ENCODE results near the gene CIB2.

Gene CIB2

GRCh38 chr15:78110916-78111475 is 20.2 kb downstream of the CIB2 start:
- in situ Hi-C loops (cut with HindIII; ENCODE audit: low sequenced_read_pairs): no loop called here

- in situ Hi-C loops (cut with HindIII; ENCODE audit: low sequenced_read_pairs): no loop called here
Measured at GRCh38 chr15:78110096-78110495, 21.1 kb downstream of the CIB2 start.

GRCh38 chr15:78109156-78109555 is 22.1 kb downstream of the CIB2 start:
- in situ Hi-C loops (cut with HindIII; ENCODE audit: low sequenced_read_pairs): no loop called here

- in situ Hi-C loops (cut with HindIII; ENCODE audit: low sequenced_read_pairs): no loop called here
Measured at GRCh38 chr15:78108300-78109084, 22.8 kb downstream of the CIB2 start.

- in situ Hi-C loops (cut with HindIII; ENCODE audit: low sequenced_read_pairs): no loop called here
Measured at GRCh38 chr15:78107471-78107870, 23.8 kb downstream of the CIB2 start.

- in situ Hi-C loops (cut with HindIII; ENCODE audit: low sequenced_read_pairs): no loop called here
Measured at GRCh38 chr15:78105476-78106241, 25.6 kb downstream of the CIB2 start.

GRCh38 chr15:78104566-78105475 is 26.4 kb downstream of the CIB2 start:
- in situ Hi-C loops (cut with HindIII; ENCODE audit: low sequenced_read_pairs): no loop called here

- in situ Hi-C loops (cut with HindIII; ENCODE audit: low sequenced_read_pairs): no loop called here
Measured at GRCh38 chr15:78104119-78104479, 27.1 kb downstream of the CIB2 start.

GRCh38 chr15:78103406-78104118 is 27.7 kb downstream of the CIB2 start:
- in situ Hi-C loops (cut with HindIII; ENCODE audit: low sequenced_read_pairs): no loop called here

- in situ Hi-C loops (cut with HindIII; ENCODE audit: low sequenced_read_pairs): no loop called here
Measured at GRCh38 chr15:78102741-78103140, 28.5 kb downstream of the CIB2 start.

GRCh38 chr15:78102211-78102610 is 29.0 kb downstream of the CIB2 start:
- in situ Hi-C loops (cut with HindIII; ENCODE audit: low sequenced_read_pairs): no loop called here

GRCh38 chr15:78101423-78102105 is 29.7 kb downstream of the CIB2 start:
- in situ Hi-C loops (cut with HindIII; ENCODE audit: low sequenced_read_pairs): no loop called here

GRCh38 chr15:78100886-78101285 is 30.4 kb downstream of the CIB2 start:
- in situ Hi-C loops (cut with HindIII; ENCODE audit: low sequenced_read_pairs): no loop called here

GRCh38 chr15:78098131-78098755 is 33.0 kb downstream of the CIB2 start:
- in situ Hi-C loops (cut with HindIII; ENCODE audit: low sequenced_read_pairs): no loop called here

GRCh38 chr15:78097667-78098066 is 33.6 kb downstream of the CIB2 start:
- in situ Hi-C loops (cut with HindIII; ENCODE audit: low sequenced_read_pairs): no loop called here

- in situ Hi-C loops (cut with HindIII; ENCODE audit: low sequenced_read_pairs): no loop called here
Measured at GRCh38 chr15:78093242-78094020, 37.8 kb downstream of the CIB2 start.

GRCh38 chr15:78092261-78093041 is 38.8 kb downstream of the CIB2 start, which contains the start of gene SH2D7:
SH2D7 (plus strand) TSS chr15:78092561; CDS start chr15:78092585, 24 bp downstream.
- in situ Hi-C loops (cut with HindIII; ENCODE audit: low sequenced_read_pairs): no loop called here

All from DLD1 (cell line).